ENCODE results near the gene ZNF215. TPM values are rescaled to one million over a fixed set of nuclear protein-coding genes. Genes with fewer than 3 reads are reported as not detected.

ZNF215 gene
- total and polyA plus RNA-seq, 4 donors, result 0.07 to 0.42 (median 0.20) TPM

DNA sequence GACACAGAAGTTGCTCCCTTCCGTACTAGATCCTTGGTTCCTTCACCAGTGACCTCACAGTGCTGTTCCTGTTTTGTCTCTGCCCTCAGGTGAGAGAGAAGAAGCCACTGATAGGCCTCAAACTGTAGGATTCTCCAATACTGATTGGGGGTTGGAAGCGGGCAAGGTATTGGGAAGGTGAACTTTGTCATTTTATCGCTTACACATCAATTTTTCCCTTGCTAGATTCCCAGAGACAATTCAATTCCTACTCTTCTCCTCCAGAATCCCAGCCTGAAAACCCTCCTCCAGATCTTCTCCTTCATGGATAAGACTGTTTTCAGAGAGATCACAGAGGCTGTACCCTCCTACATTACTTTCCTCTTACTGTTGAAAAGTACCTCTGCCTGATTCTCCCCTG is 14.8 kb upstream of the ZNF215 start:
- WGBS, result 93% methylated on average over 3 of the region's 3 CpGs
- H3K9ac ChIP-seq (ENCODE audit: low read depth in 1 of 2, low read length in 2 of 2), result no peak overlapping the region

GRCh38 chr11:6911948-6912347 is 14.3 kb upstream of the ZNF215 start:
- Histone ChIP-seq H3K9me3 (ENCODE audit: control insufficient read depth in 4 of 4, low read length in 3 of 4) (no peaks in the 10 kb centered on the region), H3K9ac (ENCODE audit: low read depth in 1 of 2, low read length in 2 of 2) (no peak overlapping the region), H3K36me3 (ENCODE audit: control insufficient read depth in 4 of 4, insufficient read depth in 3 of 4, low read depth in 1 of 4, low read length in 3 of 4) (no peaks in the 10 kb centered on the region), H3K4me1 (ENCODE audit: control insufficient read depth in 4 of 4, insufficient read depth in 4 of 4, low read length in 3 of 4) (no peaks in the 10 kb centered on the region), H3K4me3 (ENCODE audit: low read depth in 1 of 3, low read length in 3 of 3) (no peak overlapping the region), H3K27me3 (ENCODE audit: control insufficient read depth in 4 of 4, insufficient read depth in 4 of 4, low read length in 3 of 4) (no peaks in the 10 kb centered on the region), H3K27ac (ENCODE audit: low read depth in 1 of 2, low read length in 2 of 2) (no peak overlapping the region)
- no peak for DNase-seq (ENCODE audit: low spot score)
- TF ChIP-seq MAX (IDR thresholded peaks at IDR 0.05), result no peak
- TF ChIP-seq GABPA (IDR thresholded peaks at IDR 0.05 in 1 of 2, conservative IDR thresholded peaks at IDR 0.05 in 1 of 2), result no peak
- TF ChIP-seq JUND (IDR thresholded peaks at IDR 0.05), result no peak
- TF ChIP-seq RXRA (IDR thresholded peaks at IDR 0.05), result no peak
- no peak for TF ChIP-seq NR2F2 (IDR thresholded peaks at IDR 0.05)
- TF ChIP-seq, protein P1, sequence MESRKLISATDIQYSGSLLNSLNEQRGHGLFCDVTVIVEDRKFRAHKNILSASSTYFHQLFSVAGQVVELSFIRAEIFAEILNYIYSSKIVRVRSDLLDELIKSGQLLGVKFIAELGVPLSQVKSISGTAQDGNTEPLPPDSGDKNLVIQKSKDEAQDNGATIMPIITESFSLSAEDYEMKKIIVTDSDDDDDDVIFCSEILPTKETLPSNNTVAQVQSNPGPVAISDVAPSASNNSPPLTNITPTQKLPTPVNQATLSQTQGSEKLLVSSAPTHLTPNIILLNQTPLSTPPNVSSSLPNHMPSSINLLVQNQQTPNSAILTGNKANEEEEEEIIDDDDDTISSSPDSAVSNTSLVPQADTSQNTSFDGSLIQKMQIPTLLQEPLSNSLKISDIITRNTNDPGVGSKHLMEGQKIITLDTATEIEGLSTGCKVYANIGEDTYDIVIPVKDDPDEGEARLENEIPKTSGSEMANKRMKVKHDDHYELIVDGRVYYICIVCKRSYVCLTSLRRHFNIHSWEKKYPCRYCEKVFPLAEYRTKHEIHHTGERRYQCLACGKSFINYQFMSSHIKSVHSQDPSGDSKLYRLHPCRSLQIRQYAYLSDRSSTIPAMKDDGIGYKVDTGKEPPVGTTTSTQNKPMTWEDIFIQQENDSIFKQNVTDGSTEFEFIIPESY (IDR thresholded peaks at IDR 0.05), result no peak
- TF ChIP-seq, protein P2, sequence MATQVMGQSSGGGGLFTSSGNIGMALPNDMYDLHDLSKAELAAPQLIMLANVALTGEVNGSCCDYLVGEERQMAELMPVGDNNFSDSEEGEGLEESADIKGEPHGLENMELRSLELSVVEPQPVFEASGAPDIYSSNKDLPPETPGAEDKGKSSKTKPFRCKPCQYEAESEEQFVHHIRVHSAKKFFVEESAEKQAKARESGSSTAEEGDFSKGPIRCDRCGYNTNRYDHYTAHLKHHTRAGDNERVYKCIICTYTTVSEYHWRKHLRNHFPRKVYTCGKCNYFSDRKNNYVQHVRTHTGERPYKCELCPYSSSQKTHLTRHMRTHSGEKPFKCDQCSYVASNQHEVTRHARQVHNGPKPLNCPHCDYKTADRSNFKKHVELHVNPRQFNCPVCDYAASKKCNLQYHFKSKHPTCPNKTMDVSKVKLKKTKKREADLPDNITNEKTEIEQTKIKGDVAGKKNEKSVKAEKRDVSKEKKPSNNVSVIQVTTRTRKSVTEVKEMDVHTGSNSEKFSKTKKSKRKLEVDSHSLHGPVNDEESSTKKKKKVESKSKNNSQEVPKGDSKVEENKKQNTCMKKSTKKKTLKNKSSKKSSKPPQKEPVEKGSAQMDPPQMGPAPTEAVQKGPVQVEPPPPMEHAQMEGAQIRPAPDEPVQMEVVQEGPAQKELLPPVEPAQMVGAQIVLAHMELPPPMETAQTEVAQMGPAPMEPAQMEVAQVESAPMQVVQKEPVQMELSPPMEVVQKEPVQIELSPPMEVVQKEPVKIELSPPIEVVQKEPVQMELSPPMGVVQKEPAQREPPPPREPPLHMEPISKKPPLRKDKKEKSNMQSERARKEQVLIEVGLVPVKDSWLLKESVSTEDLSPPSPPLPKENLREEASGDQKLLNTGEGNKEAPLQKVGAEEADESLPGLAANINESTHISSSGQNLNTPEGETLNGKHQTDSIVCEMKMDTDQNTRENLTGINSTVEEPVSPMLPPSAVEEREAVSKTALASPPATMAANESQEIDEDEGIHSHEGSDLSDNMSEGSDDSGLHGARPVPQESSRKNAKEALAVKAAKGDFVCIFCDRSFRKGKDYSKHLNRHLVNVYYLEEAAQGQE (IDR thresholded peaks at IDR 0.05), result no peak
- no peak for TF ChIP-seq SP1 (IDR thresholded peaks at IDR 0.05)
- no peak for TF ChIP-seq EGR1 (IDR thresholded peaks at IDR 0.05; ENCODE audit: low read depth in 2 of 2)
- no peak for TF ChIP-seq FOXA1 (IDR thresholded peaks at IDR 0.05)
- TF ChIP-seq TAF1 (conservative IDR thresholded peaks at IDR 0.05), result no peak
- no peak for TF ChIP-seq FOXA2 (IDR thresholded peaks at IDR 0.05)
- 70% methylated on average over 3 of the region's 3 CpGs for WGBS

More for the DNA sequence above, 14.8 kb upstream of the ZNF215 start:
- no peak for DNase-seq (ENCODE audit: low spot score)
- no peaks in the 10 kb centered on the region for H3K36me3 ChIP-seq (ENCODE audit: control insufficient read depth in 4 of 4, insufficient read depth in 3 of 4, low read depth in 1 of 4, low read length in 3 of 4)
- no peaks in the 10 kb centered on the region for H3K27me3 ChIP-seq (ENCODE audit: control insufficient read depth in 4 of 4, insufficient read depth in 4 of 4, low read length in 3 of 4)
- no peak overlapping the region for H3K4me3 ChIP-seq (ENCODE audit: low read depth in 1 of 3, low read length in 3 of 3)
- no peak for TF ChIP-seq HNF4A (conservative IDR thresholded peaks at IDR 0.05)
- TF ChIP-seq NR2F2 (IDR thresholded peaks at IDR 0.05), result no peak
- TF ChIP-seq YY1 (IDR thresholded peaks at IDR 0.05), result no peak
- no peak for TF ChIP-seq EGR1 (IDR thresholded peaks at IDR 0.05; ENCODE audit: low read depth in 2 of 2)
- no peak for TF ChIP-seq ATF3 (IDR thresholded peaks at IDR 0.05)
- TF ChIP-seq FOXA1 (IDR thresholded peaks at IDR 0.05), result no peak
- TF ChIP-seq SP1 (IDR thresholded peaks at IDR 0.05), result no peak
- no peak for TF ChIP-seq MAX (IDR thresholded peaks at IDR 0.05)
- TF ChIP-seq, protein P1 (IDR thresholded peaks at IDR 0.05), result no peak
- no peak for TF ChIP-seq FOXA2 (IDR thresholded peaks at IDR 0.05)
- TF ChIP-seq CTCF (IDR thresholded peaks at IDR 0.05; ENCODE audit: low read depth, low read length, missing input control), result no peak
- no peak for TF ChIP-seq TAF1 (conservative IDR thresholded peaks at IDR 0.05)
- no peaks in the 10 kb centered on the region for H3K4me1 ChIP-seq (ENCODE audit: control insufficient read depth in 4 of 4, insufficient read depth in 4 of 4, low read length in 3 of 4)
- no peaks in the 10 kb centered on the region for H3K9me3 ChIP-seq (ENCODE audit: control insufficient read depth in 4 of 4, low read length in 3 of 4)
- H3K27ac ChIP-seq (ENCODE audit: low read depth in 1 of 2, low read length in 2 of 2), result no peak overlapping the region

Measured in liver (tissue), 9 donors.